ENCODE measurements around the gene GANAB.
"Not testable (repeated sequence)": the region's sequence is repeated elsewhere in the genome, so short reads cannot be mapped to it uniquely, and the experiment has no call there.

The GANAB gene

GRCh38 chr11:62621027-62621566 is 25.3 kb downstream of the GANAB start:
- no peak for DNase-seq

GRCh38 chr11:62616957-62617356 is 29.5 kb downstream of the GANAB start:
- DNase-seq: not testable (repeated sequence)

- no peak for DNase-seq
These were observed 30.9 kb downstream of the GANAB start for GRCh38 chr11:62615521-62615920.

- no peak for DNase-seq
These were observed 32.1 kb downstream of the GANAB start for GRCh38 chr11:62614275-62614674.

GRCh38 chr11:62613291-62613778 is 33.1 kb downstream of the GANAB start:
- no peak for DNase-seq

GRCh38 chr11:62612366-62613290 is 33.8 kb downstream of the GANAB start, which contains the start of the genes EML3 and ROM1:
EML3 (minus strand) TSS chr11:62612775; CDS start chr11:62612457, 318 bp downstream.
ROM1 (plus strand) TSS chr11:62613257; CDS start chr11:62613282, 25 bp downstream.
- DNase-seq: peak; percentile 86

GRCh38 chr11:62611705-62612365 is 34.6 kb downstream of the GANAB start:
- peak; percentile 42 for DNase-seq

GRCh38 chr11:62610814-62611704 is 35.4 kb downstream of the GANAB start:
- DNase-seq: no peak

GRCh38 chr11:62610403-62610802 is 36.0 kb downstream of the GANAB start:
- no peak for DNase-seq

GRCh38 chr11:62608776-62609175 is 37.6 kb downstream of the GANAB start:
- no peak for DNase-seq

- no peak for DNase-seq
These were observed 38.7 kb downstream of the GANAB start for GRCh38 chr11:62607714-62608113.

- DNase-seq: no peak
These were observed 40.5 kb downstream of the GANAB start for GRCh38 chr11:62605902-62606301.

GRCh38 chr11:62605467-62605866 is 40.9 kb downstream of the GANAB start:
- DNase-seq: no peak

- no peak for DNase-seq
These were observed 41.8 kb downstream of the GANAB start for GRCh38 chr11:62604460-62605120.

GRCh38 chr11:62603776-62604299 is 42.6 kb downstream of the GANAB start:
- DNase-seq: no peak

GRCh38 chr11:62603072-62603408 is 43.4 kb downstream of the GANAB start:
- DNase-seq: no peak

- no peak for DNase-seq
These were observed 44.0 kb downstream of the GANAB start for GRCh38 chr11:62602141-62603071.

- peak; percentile 100 for DNase-seq
These were observed 44.9 kb downstream of the GANAB start, which contains the start of gene MTA2 for GRCh38 chr11:62601372-62602140. MTA2 (minus strand) TSS chr11:62601865; CDS start chr11:62601450, 415 bp downstream.

GRCh38 chr11:62601122-62601371 is 45.4 kb downstream of the GANAB start:
- DNase-seq: no peak
